ENCODE results near the gene FAM32A. TPM values are rescaled to one million over a fixed set of nuclear protein-coding genes. Genes with fewer than 3 reads are reported as not detected.

FAM32A gene
- total RNA-seq, 1 donor from 2014 or later: 84.4 TPM

GRCh38 chr19:16159655-16160054 is 25.6 kb upstream of the FAM32A start:
- no peak overlapping the region for H3K4me3 Mint-ChIP-seq
- H3K27ac Mint-ChIP-seq (ENCODE audit: unreplicated experiment): no peak overlapping the region
- TF ChIP-seq, protein P1, sequence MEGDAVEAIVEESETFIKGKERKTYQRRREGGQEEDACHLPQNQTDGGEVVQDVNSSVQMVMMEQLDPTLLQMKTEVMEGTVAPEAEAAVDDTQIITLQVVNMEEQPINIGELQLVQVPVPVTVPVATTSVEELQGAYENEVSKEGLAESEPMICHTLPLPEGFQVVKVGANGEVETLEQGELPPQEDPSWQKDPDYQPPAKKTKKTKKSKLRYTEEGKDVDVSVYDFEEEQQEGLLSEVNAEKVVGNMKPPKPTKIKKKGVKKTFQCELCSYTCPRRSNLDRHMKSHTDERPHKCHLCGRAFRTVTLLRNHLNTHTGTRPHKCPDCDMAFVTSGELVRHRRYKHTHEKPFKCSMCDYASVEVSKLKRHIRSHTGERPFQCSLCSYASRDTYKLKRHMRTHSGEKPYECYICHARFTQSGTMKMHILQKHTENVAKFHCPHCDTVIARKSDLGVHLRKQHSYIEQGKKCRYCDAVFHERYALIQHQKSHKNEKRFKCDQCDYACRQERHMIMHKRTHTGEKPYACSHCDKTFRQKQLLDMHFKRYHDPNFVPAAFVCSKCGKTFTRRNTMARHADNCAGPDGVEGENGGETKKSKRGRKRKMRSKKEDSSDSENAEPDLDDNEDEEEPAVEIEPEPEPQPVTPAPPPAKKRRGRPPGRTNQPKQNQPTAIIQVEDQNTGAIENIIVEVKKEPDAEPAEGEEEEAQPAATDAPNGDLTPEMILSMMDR (conservative IDR thresholded peaks at IDR 0.05): no peak
- DNase-seq (ENCODE audit: low read depth, low spot score): no peak
- H3K36me3 Mint-ChIP-seq (ENCODE audit: low read depth): no peaks in the 10 kb centered on the region
- H3K4me1 Mint-ChIP-seq: no peaks in the 10 kb centered on the region
- no peaks in the 10 kb centered on the region for H3K9me3 Mint-ChIP-seq
- peaks cover 4% of the 10 kb centered on the region for H3K27me3 Mint-ChIP-seq (ENCODE audit: low read depth)

DNA sequence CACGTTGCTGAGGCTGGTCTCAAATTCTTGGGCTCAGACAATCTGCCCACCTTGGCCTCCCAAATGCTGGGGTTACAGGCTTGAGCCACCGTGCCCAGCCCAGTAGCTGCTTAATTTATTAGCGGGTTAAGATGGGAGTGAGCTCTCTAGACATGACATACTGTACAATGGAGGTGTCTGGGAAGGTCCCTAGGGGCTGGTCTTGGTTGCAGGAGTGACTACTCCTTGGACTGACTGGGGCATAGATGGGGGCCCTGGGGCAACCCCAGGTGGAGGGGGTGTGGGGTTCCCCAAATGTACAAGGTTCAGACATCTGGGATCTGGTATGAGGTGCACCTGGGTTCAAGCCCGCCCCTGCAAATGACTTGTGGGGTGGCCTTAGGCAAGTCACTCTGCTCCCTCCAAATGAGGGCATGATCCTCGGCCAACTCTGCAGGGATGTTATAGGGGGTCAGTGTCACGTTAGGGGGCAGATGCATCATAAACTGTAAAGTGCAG is 24.7 kb upstream of the FAM32A start:
- Mint-ChIP-seq H3K36me3 (ENCODE audit: low read depth) (no peaks in the 10 kb centered on the region), H3K27me3 (ENCODE audit: low read depth) (no peaks in the 10 kb centered on the region), H3K27ac (ENCODE audit: unreplicated experiment) (no peak overlapping the region), H3K9me3 (no peaks in the 10 kb centered on the region), H3K4me3 (no peak overlapping the region), H3K4me1 (no peaks in the 10 kb centered on the region)
- no peak for DNase-seq (ENCODE audit: low read depth, low spot score)
- TF ChIP-seq, protein P1 (conservative IDR thresholded peaks at IDR 0.05): no peak

DNA sequence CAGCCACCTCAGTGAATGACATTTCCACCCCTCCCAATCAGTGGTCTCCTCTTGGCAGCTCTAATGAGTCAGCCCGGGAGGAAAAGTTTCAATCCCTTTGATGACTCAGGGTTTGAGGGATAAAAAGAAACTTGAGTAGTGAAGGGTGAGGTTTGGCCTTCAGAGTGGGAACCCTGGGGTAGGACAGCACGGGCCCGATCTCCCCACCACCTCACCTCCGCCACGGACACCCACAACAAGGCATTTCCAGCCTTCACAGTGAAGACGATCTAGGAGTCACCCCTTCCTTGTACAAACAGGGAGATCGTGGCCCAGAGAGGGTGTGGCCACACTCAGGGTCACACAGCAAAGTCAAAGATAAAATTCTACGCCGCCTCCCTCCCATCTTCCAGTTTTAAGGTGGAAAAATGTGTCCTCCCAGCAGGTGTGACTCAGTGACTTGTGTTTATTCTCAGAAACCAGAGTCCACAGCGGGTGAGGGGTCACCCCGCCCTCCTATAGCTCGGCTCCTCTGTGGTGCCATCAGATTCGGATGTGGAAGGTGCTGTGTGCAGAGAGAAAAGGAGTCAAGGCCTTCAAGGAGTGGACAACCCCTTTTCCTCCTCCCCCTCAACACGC is 24.2 kb upstream of the FAM32A start:
- Mint-ChIP-seq H3K27me3 (ENCODE audit: low read depth) (no peaks in the 10 kb centered on the region), H3K36me3 (ENCODE audit: low read depth) (no peaks in the 10 kb centered on the region), H3K9me3 (no peaks in the 10 kb centered on the region), H3K4me3 (no peak overlapping the region), H3K4me1 (no peaks in the 10 kb centered on the region), H3K27ac (ENCODE audit: unreplicated experiment) (no peak overlapping the region)
- TF ChIP-seq, protein P1 (conservative IDR thresholded peaks at IDR 0.05): no peak
- no peak for DNase-seq (ENCODE audit: low read depth, low spot score)

DNA sequence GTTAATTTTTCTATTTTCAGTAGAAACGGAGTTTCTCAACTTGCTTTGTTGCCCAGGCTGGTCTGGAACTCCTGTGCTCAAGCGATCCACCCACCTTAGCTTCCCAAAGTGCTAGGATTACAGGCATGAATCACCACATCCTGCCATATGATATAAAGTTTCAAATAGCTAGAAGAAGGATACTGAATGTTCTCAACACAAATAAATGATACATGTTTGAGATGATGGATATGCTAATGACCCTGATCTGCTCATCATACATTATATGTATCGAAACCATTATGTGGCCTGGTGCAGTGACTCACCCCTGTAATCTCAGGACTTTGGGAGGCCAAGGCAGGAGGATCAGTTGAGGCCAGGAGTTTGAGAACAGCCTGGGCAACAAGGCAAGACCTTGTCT is 23.4 kb upstream of the FAM32A start:
- H3K4me3 Mint-ChIP-seq: no peak overlapping the region
- TF ChIP-seq, protein P1 (conservative IDR thresholded peaks at IDR 0.05): no peak
- no peaks in the 10 kb centered on the region for H3K9me3 Mint-ChIP-seq
- H3K27ac Mint-ChIP-seq (ENCODE audit: unreplicated experiment): no peak overlapping the region
- DNase-seq (ENCODE audit: low read depth, low spot score): no peak
- H3K36me3 Mint-ChIP-seq (ENCODE audit: low read depth): no peaks in the 10 kb centered on the region
- H3K27me3 Mint-ChIP-seq (ENCODE audit: low read depth): no peaks in the 10 kb centered on the region
- no peaks in the 10 kb centered on the region for H3K4me1 Mint-ChIP-seq

DNA sequence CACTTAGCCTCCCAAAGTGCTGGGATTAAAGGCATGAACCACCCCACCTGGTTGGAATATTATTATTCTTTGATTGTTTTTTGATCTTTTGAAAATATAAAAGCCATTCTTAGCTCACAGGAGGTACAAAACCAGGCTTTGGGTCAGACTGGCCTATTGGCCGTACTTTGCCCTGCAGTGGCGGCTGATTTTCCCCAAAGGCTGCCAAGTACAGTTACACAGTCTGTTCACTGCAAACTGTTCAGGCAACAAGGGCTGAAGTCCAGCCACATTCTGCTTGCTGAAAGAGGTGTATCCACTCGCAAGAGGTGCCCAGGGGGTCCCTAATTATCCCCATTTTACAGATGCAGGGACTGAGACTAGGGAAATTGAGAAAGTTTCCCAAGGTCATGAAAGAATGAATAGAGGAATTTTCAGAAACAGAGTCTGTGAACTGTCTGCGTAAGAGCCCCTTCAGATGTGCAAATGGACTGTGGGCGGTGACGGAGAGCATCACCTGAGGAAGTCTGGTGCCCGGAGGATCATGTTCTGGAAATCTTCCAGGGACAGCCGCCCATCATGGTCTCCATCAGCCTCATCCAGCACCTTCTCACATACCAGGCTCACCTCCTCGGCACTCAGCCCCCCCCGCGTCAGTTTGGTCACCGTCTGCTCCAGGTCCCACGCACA is 20.9 kb upstream of the FAM32A start:
- no peaks in the 10 kb centered on the region for H3K4me1 Mint-ChIP-seq
- no peaks in the 10 kb centered on the region for H3K9me3 Mint-ChIP-seq
- no peak for DNase-seq (ENCODE audit: low read depth, low spot score)
- TF ChIP-seq, protein P1 (conservative IDR thresholded peaks at IDR 0.05): no peak
- H3K27me3 Mint-ChIP-seq (ENCODE audit: low read depth): no peaks in the 10 kb centered on the region
- H3K4me3 Mint-ChIP-seq: no peak overlapping the region
- no peaks in the 10 kb centered on the region for H3K36me3 Mint-ChIP-seq (ENCODE audit: low read depth)
- no peak overlapping the region for H3K27ac Mint-ChIP-seq (ENCODE audit: unreplicated experiment)

Data from neural crest cell (in vitro differentiated cells).